Measurements from ENCODE around the gene LSM14A. TPM values are rescaled to one million over a fixed set of nuclear protein-coding genes. Genes with fewer than 3 reads are reported as not detected.

The LSM14A gene
- total and polyA plus RNA-seq, 2 of the 8 experiments (the other 6 are each of a cell fraction or from before 2014, with no cell fraction given) = 117 to 195 TPM

- no peak overlapping the region for H2BK120ac ChIP-seq (replicated peaks; ENCODE audit: low read depth, low read length)
- H3K56ac ChIP-seq (replicated peaks; ENCODE audit: insufficient read length, low read depth, low read length) = no peak overlapping the region
- H3K9ac ChIP-seq (replicated peaks in 1 of 4; ENCODE audit: extremely low read depth in 1 of 4, low read depth in 3 of 4, low read length in 3 of 4) = no peak overlapping the region
- 93% methylated on average over 13 of the region's 13 CpGs; no CpG with 5 or more reads in 1 of the 2 experiments for WGBS, 2 experiments (ENCODE audit: extremely low coverage in 1 of 2, insufficient coverage in 1 of 2, insufficient read length in 1 of 2, insufficient replicate concordance in 2 of 2, low coverage in 1 of 2, low lambda C conversion rate in 2 of 2, missing lambda C conversion rate in 1 of 2)
- H4K5ac ChIP-seq (ENCODE audit: insufficient read length, low read depth, low read length) = no peak overlapping the region
- no peak overlapping the region for H3K14ac ChIP-seq (ENCODE audit: insufficient read length)
- DNase-seq (ENCODE audit: low read depth in 1 of 2, low spot score in 2 of 2) (no peak), FAIRE-seq (no peak)
- TF ChIP-seq RNF2 (IDR thresholded peaks at IDR 0.05; ENCODE audit: borderline replicate concordance, low read depth, low read length, missing control alignments, poor library complexity, severe bottlenecking) (no peak), CTCF (IDR thresholded peaks at IDR 0.05; ENCODE audit: control extremely low read depth in 1 of 3, insufficient read depth in 1 of 3, low read depth in 1 of 3, low read length in 3 of 3) (0 out of 4 replicates have a peak, but pooled peaks of 1 of the 3 experiments have one; percentile 10)
- no peak overlapping the region for H2BK12ac ChIP-seq (ENCODE audit: low read depth, low read length)
- H3K9me3 ChIP-seq (ENCODE audit: insufficient read depth in 2 of 2, low read depth in 1 of 2, low read length in 1 of 2) = no peaks in the 10 kb centered on the region
- H3K27ac ChIP-seq (ENCODE audit: low read depth, low read length) = no peak overlapping the region
- H3K4ac ChIP-seq (replicated peaks; ENCODE audit: insufficient read length, low read depth, low read length) = no peak overlapping the region
- H4K20me1 ChIP-seq (replicated peaks in 1 of 2; ENCODE audit: control insufficient read depth in 1 of 2, insufficient read depth in 2 of 2, low read length in 2 of 2) = no peaks in the 10 kb centered on the region
- no peaks in the 10 kb centered on the region for H3K79me1 ChIP-seq (ENCODE audit: low read depth, low read length)
- no peaks in the 10 kb centered on the region for H3K36me3 ChIP-seq (ENCODE audit: control insufficient read depth in 2 of 4, insufficient read depth in 4 of 4, low read length in 3 of 4)
- ChIA-PET CTCF (ENCODE audit: partially characterized antibody) (interaction anchor here (0.8 to 2.1 kb wide), 9 partner anchors 22 to 126 kb away, joined by 3 to 12 read pairs (median 3); no protein-coding TSS in a partner anchor), POLR2A (ENCODE audit: partially characterized antibody) (interaction anchor here (1.0 to 1.5 kb wide), 3 partner anchors 9 to 72 kb away, joined by 3 to 5 read pairs (median 5); partner anchors contain the start of gene LSM14A)
- no peak overlapping the region for H3K4me2 ChIP-seq (ENCODE audit: insufficient read depth in 1 of 2, low read depth in 2 of 2, low read length in 2 of 2)
- H3K4me1 ChIP-seq (replicated peaks in 1 of 4; ENCODE audit: control insufficient read depth in 3 of 4, insufficient read depth in 4 of 4, low read length in 3 of 4) = peaks cover 0 to 3% (median 0%) of the 10 kb centered on the region in 4 experiments; a peak in 1 of 7 replicates
- H2AFZ ChIP-seq (ENCODE audit: low read length) = no peak overlapping the region
- no peak overlapping the region for H3K18ac ChIP-seq (ENCODE audit: extremely low read depth, low read length)
- no peak overlapping the region for H2AK5ac ChIP-seq (ENCODE audit: low read depth, low read length)
- no peak overlapping the region for H4K91ac ChIP-seq (replicated peaks; ENCODE audit: insufficient read length, low read length)
- no peak overlapping the region for H3K4me3 ChIP-seq (ENCODE audit: extremely low read depth in 1 of 4, insufficient read depth in 2 of 4, low read depth in 3 of 4, low read length in 4 of 4)
- no peak overlapping the region for H4K8ac ChIP-seq (ENCODE audit: extremely low read depth, insufficient read depth, low read length)
- no peak overlapping the region for H2BK15ac ChIP-seq (ENCODE audit: low read length)
- H3K79me2 ChIP-seq (ENCODE audit: control insufficient read depth in 1 of 2, insufficient read depth in 2 of 2, low read length in 2 of 2) = no peaks in the 10 kb centered on the region
- no peak overlapping the region for H2BK5ac ChIP-seq (ENCODE audit: low read depth, low read length)
- H3K23ac ChIP-seq (ENCODE audit: insufficient read length) = no peak overlapping the region
- no peak overlapping the region for H2BK20ac ChIP-seq (ENCODE audit: low read length)
- no peaks in the 10 kb centered on the region for H3K27me3 ChIP-seq (replicated peaks in 1 of 4; ENCODE audit: control insufficient read depth in 3 of 4, extremely low read depth in 1 of 4, insufficient read depth in 3 of 4, low read length in 3 of 4)
- no peaks in the 10 kb centered on the region for H3K23me2 ChIP-seq (ENCODE audit: low read depth, low read length)
Measured at GRCh38 chr19:34244611-34245299, 72.5 kb downstream of the LSM14A start.
